T-helper 2 cell treated with Interferon-gamma antibody and Interleukin-4, amounts not matched to agents 100 ng/mL and 5 ng/mL, for 36 hours (primary cell): ENCODE data around the gene KRT77. TPM values are rescaled to one million over a fixed set of nuclear protein-coding genes. Genes with fewer than 3 reads are reported as not detected.
"Not testable (repeated sequence)": the region's sequence is repeated elsewhere in the genome, so short reads cannot be mapped to it uniquely, and the experiment has no call there.

Experiments used
- intact Hi-C: fragments of 100-400 bp; cut with micrococcal nuclease; formaldehyde crosslinking; loops from one replicate; pipeline ENCODE4 v1.15.1; 2023
- total RNA-seq: library from RNA; stranded (reverse); gene quantifications from 2 replicates; pipeline ENCODE4 v1.2.3, GENCODE V29; 2022

KRT77 gene
- total RNA-seq = not detected in 2 replicates

DNA sequence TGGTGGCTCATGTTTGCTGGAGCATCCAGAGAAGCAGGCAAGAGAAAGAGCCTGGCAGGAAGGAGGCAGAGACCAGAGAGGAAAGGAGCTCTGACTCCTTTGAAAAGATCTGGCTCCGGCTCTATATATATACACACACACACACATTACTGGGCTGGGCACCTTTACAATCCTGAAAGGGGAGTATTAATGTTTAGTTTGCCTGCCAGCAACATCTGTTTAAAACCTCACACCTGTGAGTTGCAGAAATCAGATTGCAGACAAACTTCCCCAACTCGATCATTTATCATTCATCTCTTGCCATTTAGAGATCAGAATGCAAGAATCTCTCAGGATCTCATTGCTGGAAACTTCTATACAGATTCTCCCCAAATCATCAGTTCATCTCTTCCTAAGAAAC lies at the start of gene KRT77:
TSS of gene KRT77 (minus strand) at position 101 of the 400 bp plus-strand sequence. CDS start at position 11, 90 bp downstream.
- intact Hi-C loops = no loop called here

DNA sequence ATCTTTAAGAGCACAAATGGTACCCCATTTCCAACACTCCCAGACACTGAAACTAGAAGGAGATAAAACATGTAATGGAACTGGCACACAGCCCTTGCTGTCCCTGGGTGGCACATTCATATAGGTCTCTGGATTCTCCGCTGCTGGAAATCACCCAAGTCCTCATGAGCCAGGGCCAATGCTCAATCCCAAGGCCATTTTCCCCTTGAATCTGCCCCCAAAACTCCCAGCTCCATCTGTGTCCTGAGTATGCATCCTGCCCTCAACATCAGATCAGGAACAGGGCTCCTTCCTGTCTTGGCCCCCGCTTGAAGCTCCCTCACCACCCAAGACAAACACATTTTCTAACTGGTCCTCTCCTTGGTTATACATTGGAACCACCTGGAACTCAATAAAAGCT lies 49.2 kb upstream of the KRT77 start:
- intact Hi-C loops = no loop called here

DNA sequence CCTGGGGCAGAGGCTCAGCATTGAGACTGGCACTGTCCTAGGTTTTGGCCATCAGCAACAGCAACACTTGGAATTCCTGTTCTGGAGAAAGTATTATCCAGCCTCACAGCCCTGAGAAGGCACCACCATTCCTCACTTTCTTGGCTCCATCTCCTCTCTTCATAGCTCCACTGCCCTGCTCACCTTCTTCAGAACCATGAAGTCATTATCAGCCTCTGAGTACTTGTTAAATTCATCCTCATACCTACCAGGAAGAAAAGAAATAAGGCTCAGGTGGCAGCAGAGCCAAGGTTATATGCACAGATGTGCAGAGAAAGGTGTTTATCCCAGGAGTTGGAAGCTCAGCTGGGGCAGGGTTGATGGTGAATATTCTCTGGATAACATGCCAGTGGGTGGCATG lies 48.5 kb upstream of the KRT77 start:
- intact Hi-C loops = no loop called here

DNA sequence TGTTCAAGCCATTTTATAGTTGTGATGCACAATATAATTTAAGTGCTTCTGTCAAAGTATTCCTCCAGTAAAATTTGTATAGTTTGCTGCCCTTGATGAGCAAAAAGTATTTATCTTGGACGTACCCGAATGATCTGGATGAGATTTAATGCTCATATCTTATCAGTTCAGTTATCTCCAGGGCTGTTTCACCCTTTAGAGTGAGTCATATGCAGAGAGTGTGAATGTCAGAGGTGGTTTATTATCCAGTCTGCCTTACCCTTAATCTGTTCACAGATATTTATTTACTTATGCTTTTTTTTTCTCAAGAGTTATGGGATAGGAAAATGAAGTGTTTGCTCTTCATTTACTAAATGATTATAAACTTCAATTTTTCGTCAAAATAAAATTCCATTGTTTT lies 47.2 kb upstream of the KRT77 start:
- intact Hi-C loops = not testable (repeated sequence)

DNA sequence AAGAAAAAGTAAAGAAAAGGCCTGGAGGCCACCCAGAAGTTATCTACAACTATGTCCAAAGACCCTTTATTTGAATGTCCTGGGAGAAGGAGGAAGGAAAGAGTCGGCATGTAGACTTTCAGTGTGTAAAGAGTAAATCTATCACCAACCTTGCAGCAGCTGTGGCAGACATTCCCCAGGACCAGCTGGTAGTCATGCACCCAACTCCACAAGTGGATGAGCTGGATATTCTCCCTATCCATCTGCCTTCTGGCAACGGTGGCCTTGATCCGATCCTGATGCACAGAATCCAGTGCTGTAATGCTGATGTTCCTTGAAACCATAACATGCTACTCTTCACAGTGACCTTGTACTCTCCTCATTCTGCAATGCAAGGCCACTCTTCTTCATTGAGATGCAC lies 46.5 kb upstream of the KRT77 start:
- intact Hi-C loops = no loop called here

DNA sequence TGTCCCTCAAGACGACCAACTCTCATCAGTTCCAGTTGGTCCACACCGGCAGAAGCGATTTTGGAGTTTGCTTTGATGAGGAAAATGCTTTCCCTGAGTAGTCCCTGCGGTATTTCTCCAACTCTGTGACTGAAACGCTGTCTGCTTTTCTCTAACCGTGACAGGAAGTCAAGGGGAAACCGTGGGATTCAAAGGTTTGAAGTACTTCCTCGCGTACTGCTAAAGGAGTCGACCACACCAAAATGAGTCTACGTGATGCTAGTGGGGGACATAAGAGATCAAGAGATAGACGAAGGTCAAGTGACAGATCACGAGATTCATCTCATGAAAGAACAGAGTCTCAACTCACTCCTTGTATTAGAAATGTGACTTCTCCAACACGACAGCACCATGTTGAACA lies 45.3 kb upstream of the KRT77 start:
- intact Hi-C loops = no loop called here

DNA sequence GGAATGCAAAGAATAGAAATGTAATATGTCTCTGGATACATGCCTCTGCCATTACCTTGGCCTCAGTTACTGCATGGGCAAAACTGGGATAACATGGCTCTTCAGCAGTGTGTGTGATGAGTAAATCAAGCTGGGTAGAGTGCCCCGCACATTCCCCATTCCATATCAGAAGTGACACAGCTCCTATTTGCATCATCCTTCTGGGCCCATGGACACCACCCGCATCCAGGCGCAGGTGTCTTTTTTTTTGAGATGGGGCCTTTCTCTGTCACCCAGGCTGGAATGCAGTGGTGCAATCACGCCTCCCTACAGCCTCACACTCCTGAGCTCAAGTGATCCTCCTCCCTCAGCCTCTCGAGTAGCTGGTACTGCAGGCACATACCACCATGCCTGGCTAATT lies 42.2 kb upstream of the KRT77 start:
- intact Hi-C loops = no loop called here

DNA sequence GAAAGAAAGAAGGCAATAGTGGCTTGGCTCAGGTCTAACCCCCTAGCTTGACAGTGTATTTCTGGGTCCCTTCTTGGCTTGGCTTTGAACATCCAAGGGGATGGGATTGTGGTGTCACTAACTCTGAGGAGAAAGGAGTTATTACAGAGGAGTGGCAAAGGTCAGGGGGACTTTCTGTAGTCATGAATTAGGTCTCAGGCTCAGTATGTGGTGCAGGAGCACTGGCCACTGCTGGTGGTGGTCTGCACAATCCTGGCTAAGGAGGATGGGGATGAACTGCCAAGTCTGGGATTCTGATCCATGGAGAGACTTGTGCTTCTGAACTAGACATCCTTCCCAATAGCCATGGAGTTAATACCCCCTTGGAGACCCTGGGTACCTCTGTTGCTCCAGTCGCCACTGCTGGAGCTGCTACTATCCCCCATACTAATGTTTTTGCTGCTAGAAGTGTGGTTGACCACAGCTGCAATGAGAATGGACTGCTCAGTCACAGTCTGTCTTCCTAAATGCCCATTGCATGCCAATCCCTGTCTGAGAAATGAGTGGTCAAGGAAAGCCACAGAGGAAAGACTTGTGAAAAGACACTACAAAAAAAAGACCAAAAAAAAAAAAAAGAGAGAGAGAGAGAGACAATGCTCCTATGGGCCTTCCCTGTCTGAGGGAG lies 41.3 kb upstream of the KRT77 start:
- intact Hi-C loops = no loop called here

DNA sequence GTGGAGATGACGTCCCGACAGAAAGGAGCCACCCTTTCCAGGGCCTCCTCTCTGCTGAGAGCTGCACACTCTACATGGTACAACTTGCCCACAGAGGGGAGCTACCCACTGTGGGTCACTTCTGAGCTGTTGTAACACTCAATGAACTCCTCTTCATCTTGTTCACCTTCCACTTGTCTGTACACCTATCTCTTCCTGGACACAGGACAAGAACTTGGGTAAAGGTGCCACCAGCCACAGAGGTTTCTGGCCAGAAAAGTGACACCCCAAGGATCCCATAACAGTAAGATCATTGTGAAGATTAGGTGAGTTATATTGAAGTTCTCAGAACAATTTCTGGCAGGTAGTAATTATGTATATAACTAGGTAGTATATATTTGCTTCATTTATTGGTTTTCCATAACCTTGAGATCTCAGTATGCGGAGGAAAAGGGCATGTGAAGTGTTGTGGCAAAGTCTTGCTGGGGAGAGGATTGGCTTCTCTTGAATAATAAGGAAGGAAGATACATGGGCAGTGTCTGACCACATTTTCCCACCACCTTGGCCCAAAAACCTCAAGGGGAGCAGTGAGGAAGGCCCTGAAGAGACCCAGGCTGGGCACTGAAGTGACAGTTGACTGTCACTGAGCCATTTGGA lies 39.6 kb upstream of the KRT77 start:
- intact Hi-C loops = no loop called here

DNA sequence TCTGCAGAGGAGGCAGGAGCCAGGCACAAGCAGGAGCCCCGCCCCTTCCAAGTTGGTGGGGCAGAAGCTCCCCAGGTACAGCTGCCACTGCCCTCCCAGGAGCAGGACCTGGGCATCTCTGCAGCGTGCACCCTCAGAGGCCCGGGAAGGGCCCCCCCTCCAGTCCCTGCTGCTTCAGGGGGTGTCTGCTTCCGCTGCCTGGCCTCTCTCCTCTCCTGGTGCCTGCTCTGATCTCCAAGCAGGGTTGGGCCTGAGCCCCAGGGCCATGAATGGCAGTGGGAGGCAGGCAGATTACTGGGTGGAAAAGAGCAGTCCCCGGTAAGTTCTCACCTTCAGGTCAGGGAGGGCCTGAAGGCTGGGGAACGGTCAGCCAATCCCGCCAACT lies 38.9 kb upstream of the KRT77 start:
- intact Hi-C loops = no loop called here

DNA sequence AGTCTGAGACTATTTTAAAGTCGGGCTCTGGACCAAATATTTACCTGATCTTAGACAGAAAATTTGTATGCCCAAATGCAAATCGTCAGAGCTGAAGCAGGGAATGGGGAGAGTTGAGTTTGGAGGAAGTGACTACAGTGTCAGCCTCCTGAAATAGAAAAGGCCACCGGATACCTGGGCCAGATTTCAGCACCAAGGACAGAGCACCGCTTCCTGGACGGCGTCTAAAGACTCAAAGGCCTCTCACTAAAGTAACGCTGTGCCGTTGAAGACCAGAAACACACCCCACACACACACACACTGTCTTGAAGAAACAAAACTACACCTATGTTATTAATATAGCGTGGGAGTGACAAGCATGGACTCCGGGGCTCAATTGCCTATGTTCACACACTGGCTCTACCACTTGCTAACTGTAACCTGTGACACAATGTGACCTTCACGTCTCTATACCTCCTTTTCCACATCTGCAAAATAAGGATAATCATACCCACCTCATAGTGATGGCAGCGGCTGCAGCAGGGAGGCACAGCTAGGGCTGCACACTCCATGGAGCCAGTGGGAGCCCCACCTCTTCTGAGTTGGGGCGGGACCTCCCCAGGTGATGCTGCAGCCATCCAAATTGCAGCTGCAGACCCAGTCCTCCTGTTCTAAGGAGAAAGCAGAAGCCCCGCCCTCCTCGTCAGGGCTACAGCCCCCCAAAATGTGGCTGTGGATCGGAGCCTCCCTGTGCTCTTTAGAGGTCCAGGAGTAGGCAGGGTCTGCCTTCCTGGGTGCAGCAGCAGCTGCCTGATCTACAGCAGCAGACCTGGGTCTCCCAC lies 38.3 kb upstream of the KRT77 start:
- intact Hi-C loops = no loop called here

DNA sequence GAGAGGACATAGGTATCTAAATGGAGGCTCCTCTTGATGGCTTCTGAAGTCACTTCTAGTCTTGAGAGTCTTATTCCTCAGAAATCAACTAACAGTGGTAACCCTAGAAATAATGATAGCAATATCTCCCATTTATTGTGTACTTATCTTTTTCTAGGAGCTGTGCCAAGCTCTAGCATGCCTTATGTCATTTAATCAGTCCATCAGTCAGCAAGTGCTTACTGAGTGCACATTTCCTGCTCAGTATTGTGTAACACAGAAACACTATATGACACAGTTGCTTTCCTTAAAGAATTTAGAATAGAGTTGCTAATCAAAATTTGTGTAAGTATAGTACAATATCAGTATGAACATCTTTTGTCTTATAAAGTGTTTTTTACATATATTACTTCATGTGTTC lies 37.3 kb upstream of the KRT77 start:
- intact Hi-C loops = no loop called here

DNA sequence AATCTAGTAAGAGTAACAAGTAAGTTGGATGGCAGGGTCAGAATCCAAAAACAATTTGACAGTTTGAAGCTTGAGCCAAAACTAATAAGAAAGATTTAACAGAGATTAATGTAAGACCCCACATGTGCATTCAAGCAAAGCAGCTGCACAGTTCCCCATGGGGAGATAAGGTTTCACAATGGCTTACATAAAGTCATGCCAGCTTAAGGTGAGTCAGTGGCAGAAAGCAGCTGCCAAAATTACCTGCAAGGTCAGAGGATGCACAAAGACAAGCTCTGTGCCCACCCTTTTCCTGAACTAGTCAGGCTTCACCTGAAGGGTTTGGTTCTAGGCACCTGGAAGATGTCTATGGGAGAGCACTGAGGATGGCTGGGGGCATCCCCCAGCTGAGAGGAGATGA lies 36.6 kb upstream of the KRT77 start:
- intact Hi-C loops = no loop called here

DNA sequence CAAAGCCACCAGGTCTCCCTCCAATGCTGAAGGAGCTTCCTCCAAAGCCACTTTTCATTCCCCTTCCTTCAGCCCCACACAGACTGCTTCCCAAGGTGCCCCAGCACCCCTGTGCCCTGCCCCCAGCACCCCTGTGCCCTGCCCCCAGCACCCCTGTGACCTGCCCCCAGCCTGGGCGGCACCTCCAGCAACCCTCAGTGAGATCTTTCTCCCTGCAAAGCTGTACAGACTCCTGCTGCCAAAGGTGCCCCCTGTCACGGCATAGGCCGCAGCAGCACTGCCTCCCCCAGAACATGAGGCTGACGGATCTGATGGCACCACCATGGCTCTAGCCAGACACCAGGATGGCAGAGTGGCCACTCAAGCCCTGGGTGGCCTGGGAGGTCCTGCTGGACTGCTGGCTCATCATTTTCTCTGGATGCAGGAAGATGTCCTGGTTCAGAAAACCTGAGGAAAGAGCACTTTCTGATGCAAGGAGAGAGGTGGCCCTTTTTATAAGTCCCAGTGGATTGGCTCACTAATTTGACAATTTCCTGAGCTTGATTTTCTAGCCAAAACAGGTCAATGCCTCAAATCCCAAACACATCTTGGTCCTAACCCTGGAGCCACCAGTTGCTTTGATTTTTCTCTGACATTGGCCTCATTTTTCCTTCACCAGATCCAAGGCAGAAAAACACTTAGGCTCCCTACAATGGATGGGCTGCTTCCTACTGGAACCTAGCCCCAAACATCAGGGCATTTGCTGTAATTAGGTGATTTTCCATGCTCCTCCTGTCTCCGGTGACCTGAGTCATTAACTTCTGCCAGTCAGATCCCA lies 32.7 kb upstream of the KRT77 start:
- intact Hi-C loops = no loop called here

DNA sequence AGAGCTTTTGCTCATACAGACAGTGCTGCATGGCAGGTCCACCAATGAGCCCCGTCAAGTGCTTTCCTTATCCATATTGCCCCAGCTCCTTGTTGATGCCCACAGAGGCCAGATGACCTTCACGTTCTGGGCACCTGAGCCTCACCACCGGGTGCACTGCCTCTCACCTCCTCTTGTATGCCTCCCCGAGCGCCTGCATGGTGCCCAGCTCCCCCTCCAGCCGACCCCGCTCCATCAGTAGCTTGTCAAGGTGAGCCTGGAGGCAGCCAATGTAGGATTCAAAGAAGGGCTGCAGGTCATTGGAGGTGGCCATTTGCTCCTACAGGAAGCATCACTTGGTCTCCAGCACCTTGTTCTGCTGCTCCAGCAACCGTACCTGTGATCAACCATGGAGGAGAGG lies 31.8 kb upstream of the KRT77 start:
- intact Hi-C loops = no loop called here

DNA sequence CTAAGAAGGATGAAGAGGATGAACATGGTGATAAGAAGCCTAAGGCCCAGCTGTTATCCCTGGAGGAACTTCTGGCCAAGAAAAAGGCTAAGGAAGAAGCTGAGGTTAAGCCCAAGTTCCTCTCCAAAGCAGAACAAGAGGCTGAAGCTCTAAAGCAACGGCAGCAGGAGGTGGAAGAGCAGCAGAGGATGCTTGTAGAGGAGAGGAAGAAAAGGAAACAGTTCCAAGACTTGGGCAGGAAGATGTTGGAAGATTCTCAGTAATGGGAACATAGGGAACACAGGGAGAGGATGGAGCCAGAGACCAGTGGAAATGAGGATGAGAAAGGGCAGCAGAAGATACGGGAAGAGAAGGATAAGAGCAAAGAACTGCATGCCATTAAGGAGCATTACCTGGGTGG lies 27.5 kb upstream of the KRT77 start:
- intact Hi-C loops = no loop called here

DNA sequence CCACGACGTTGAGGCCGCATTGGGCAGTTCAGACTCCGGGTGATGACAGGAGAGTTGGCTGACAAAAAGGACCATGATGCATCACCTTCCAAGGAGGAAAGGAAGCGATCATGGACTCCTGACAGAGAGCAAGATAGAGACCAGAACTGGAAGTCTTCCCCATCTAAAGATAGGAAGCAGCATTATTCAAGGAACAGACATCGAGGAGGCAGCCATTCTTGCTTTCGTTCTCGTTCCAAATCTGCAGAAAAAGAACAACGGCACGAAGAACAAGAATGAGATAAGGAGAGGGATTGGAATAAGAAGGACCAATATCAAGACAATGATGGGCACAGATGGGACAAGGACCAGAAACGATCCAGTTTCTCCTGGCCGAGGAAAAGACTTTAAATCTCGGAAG lies 27.1 kb upstream of the KRT77 start:
- intact Hi-C loops = no loop called here

DNA sequence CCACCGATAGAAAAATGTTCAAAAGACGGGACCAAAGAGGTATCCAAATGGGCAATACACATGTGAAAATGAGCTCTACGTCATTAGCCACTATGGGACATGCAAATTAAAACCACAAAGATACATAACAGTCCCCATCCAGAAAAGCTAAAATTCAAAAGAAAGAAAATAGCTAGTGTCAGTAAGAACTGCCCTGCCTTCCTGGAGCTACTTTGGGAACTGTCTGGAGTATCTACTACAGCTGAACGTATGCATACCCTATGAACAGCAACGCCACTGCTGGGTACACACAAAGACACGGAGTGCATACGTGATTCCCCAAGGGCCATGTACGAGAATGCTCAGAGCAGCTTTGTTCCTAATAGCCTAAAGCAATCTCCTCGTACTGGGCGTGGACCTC lies 25.8 kb upstream of the KRT77 start:
- intact Hi-C loops = no loop called here

DNA sequence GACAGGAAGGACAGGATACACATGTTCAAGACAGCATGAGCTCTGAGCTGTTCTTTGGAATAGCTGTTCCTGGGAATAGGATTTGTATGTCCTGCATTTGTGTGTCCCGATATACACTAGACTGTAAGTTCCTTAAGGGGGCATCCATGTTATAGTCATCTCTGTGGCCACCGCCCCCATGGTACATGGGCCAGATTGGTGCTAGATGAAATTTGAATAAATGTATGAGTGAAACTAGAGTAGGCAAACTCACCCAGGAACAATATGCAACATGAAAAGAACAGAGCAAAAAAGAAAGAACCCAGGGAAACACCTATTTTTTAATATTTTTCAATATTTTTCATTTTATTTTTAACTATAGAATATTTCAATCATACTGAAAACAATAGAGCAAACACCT lies 25.1 kb upstream of the KRT77 start:
- intact Hi-C loops = no loop called here

DNA sequence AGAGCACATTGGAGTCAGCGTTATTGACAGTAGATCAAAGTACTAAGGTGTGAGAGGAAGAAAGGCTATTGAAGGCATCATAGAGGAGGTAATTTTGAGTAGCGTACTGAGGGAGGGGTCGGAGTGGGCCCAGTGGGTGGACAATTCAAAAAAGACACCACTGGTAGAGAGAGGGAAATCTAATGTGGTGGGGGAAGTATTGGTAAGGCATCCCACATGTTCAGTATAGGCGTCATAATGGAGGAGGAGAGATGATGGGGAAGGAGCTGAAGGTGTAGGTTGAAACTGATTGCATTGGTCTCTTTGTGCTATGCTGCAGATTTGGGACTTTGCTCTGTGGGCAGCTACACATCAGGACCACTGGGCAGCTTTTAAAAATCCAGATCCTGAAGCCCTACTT lies 23.7 kb upstream of the KRT77 start:
- intact Hi-C loops = no loop called here

DNA sequence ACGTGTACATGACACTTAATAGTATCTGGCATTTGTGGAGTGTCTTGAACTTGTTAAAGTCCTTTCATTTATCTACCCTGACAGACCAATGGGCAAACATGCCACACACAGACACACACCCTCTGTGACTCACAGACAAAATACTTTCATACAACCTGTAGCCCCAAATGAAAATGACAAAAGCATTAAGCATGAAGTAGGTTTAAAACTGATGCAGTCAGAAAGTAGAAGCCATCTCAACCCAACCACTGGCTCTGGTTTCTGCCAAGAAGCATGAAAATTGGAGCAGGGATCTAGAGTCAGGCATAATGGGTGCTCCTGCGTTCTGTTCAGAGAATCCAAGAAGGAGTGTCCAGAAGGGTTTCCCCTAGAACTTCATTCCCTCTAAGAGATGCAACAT lies 23.1 kb upstream of the KRT77 start:
- intact Hi-C loops = no loop called here

DNA sequence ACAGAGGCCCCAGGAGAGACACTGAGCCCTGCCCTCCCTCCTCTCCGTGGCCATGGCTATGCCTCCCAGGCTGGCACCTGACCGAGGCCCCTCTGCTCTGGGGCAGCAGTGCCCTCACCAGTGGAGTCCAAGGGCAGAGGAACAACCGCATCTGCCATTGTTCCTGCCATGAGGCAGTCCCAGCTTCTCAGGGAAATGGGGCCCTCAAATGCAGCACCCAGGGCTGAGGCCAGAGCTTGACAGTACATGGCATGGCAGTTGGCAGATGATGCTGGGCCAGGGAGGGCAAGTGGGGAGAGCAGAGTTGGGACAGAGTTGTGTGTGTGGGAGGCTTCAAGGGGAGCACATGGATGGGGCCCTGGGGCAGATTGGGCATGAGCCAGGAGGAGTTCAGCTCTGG lies 21.1 kb upstream of the KRT77 start:
- intact Hi-C loops = no loop called here
